ENCODE results near the gene TUBA4B. TPM values are rescaled to one million over a fixed set of nuclear protein-coding genes. Genes with fewer than 3 reads are reported as not detected.

Gene TUBA4B
- total RNA-seq, 1 experiment from 2014 or later, result not detected

GRCh38 chr2:219205981-219206327 is 47.1 kb upstream of the TUBA4B start:
- CTCF ChIA-PET, result interaction anchor here (0.7 to 2.5 kb wide), 11 partner anchors 9 to 304 kb away, joined by 3 to 13 read pairs (median 7); partner anchors contain the start of genes CNPPD1, GLB1L, STK16 and TUBA4B
- Histone ChIP-seq H3K36me3 (ENCODE audit: control insufficient read depth, insufficient read depth, low read length) (peaks cover 12% of the 10 kb centered on the region), H3K27me3 (replicated peaks; ENCODE audit: control insufficient read depth, insufficient read depth, low read length) (no peaks in the 10 kb centered on the region), H3K4me1 (peaks cover 8% of the 10 kb centered on the region), H3K4me3 (ENCODE audit: low read depth, low read length) (peak overlapping the region; percentile 50), H3K9me3 (no peaks in the 10 kb centered on the region)
- BruUV-seq (replicated peaks), result TSS peak; percentile 74
- Mint-ChIP-seq H3K4me1 (ENCODE audit: low read depth, unreplicated experiment) (peaks cover 5% of the 10 kb centered on the region), H3K9me3 (ENCODE audit: unreplicated experiment) (no peaks in the 10 kb centered on the region), H3K4me3 (ENCODE audit: unreplicated experiment) (peak overlapping the region; percentile 81), H3K27me3 (ENCODE audit: insufficient read depth, unreplicated experiment) (no peaks in the 10 kb centered on the region), H3K27ac (ENCODE audit: unreplicated experiment) (peak overlapping the region; percentile 84), H3K36me3 (ENCODE audit: insufficient read depth, unreplicated experiment) (peaks cover 39% of the 10 kb centered on the region)
- POLR2A ChIA-PET, result interaction anchor here (0.6 to 3.1 kb wide), 8 partner anchors 11 to 353 kb away, joined by 3 to 29 read pairs (median 8); partner anchors contain the start of genes ABCB6, CNPPD1, GLB1L and STK16
- intact Hi-C loops (cut with micrococcal nuclease; ENCODE audit: unreplicated experiment), result loop anchor here (1.0 kb wide), 2 partner anchors 23 to 28 kb away; partner anchors contain the start of genes ANKZF1, ATG9A and RETREG2
- TF ChIP-seq, protein P1, sequence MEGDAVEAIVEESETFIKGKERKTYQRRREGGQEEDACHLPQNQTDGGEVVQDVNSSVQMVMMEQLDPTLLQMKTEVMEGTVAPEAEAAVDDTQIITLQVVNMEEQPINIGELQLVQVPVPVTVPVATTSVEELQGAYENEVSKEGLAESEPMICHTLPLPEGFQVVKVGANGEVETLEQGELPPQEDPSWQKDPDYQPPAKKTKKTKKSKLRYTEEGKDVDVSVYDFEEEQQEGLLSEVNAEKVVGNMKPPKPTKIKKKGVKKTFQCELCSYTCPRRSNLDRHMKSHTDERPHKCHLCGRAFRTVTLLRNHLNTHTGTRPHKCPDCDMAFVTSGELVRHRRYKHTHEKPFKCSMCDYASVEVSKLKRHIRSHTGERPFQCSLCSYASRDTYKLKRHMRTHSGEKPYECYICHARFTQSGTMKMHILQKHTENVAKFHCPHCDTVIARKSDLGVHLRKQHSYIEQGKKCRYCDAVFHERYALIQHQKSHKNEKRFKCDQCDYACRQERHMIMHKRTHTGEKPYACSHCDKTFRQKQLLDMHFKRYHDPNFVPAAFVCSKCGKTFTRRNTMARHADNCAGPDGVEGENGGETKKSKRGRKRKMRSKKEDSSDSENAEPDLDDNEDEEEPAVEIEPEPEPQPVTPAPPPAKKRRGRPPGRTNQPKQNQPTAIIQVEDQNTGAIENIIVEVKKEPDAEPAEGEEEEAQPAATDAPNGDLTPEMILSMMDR (IDR thresholded peaks at IDR 0.05; ENCODE audit: insufficient read depth in 1 of 2, low read depth in 1 of 2, low read length in 1 of 2, severe bottlenecking in 1 of 2, unreplicated experiment in 1 of 2), result no peak
- no peak for DNase-seq

- no peaks in the 10 kb centered on the region for H3K27me3 Mint-ChIP-seq (ENCODE audit: insufficient read depth, unreplicated experiment)
- peak within 1 kb of the TSS; percentile 81 for H3K4me3 Mint-ChIP-seq (ENCODE audit: unreplicated experiment)
- peak within 1 kb of the TSS; percentile 84 for H3K27ac Mint-ChIP-seq (ENCODE audit: unreplicated experiment)
- H3K9me3 Mint-ChIP-seq (ENCODE audit: unreplicated experiment), result no peaks in the 10 kb centered on the region
- peak within 1 kb of the TSS; percentile 78 for H3K4me3 ChIP-seq (ENCODE audit: low read depth, low read length)
- H3K36me3 ChIP-seq (ENCODE audit: control insufficient read depth, insufficient read depth, low read length), result peaks cover 14% of the 10 kb centered on the region
- TF ChIP-seq, protein P1 (IDR thresholded peaks at IDR 0.05; ENCODE audit: insufficient read depth in 1 of 2, low read depth in 1 of 2, low read length in 1 of 2, severe bottlenecking in 1 of 2, unreplicated experiment in 1 of 2), result no peak
- H3K9me3 ChIP-seq, result no peaks in the 10 kb centered on the region
- intact Hi-C loops (cut with micrococcal nuclease; ENCODE audit: unreplicated experiment), result loop anchor here (1.0 kb wide), 4 partner anchors 12 to 46 kb away; partner anchors contain the start of genes ABCB6, ANKZF1, ATG9A and NHEJ1
- CTCF ChIA-PET, result interaction anchor here (0.6 to 2.5 kb wide), 19 partner anchors 9 to 304 kb away, joined by 3 to 13 read pairs (median 4); partner anchors contain the start of genes CNPPD1, GLB1L, STK16 and TUBA4A
- POLR2A ChIA-PET, result interaction anchor here (0.6 to 3.1 kb wide), 16 partner anchors 10 to 364 kb away, joined by 3 to 29 read pairs (median 6); partner anchors contain the start of genes ABCB6, CNPPD1, DNPEP and GLB1L
- H3K27me3 ChIP-seq (replicated peaks; ENCODE audit: control insufficient read depth, insufficient read depth, low read length), result no peaks in the 10 kb centered on the region
- peaks cover 5% of the 10 kb centered on the region for H3K4me1 Mint-ChIP-seq (ENCODE audit: low read depth, unreplicated experiment)
- H3K36me3 Mint-ChIP-seq (ENCODE audit: insufficient read depth, unreplicated experiment), result peaks cover 45% of the 10 kb centered on the region
- peaks cover 8% of the 10 kb centered on the region for H3K4me1 ChIP-seq
- no TSS peak for BruUV-seq (replicated peaks)
- peak; percentile 93 to 98 for DNase-seq
These were observed 46.5 kb upstream of the TUBA4B start, which contains the start of gene ZFAND2B for GRCh38 chr2:219206328-219207133. Gene ZFAND2B, plus strand, starts transcription at chr2:219206782. Its CDS starts 206 bp downstream, at chr2:219206988.

Data from Caco-2 (cell line).